HG02973 (cell line): ENCODE data around the gene IRAG1.

ENCODE experiments used
- ATAC-seq: cut with Tn5 transposase; IDR thresholded peaks from one replicate; pipeline ENCODE4 v1.9.1; 2021; ENCODE audit warnings: moderate library complexity; ENCODE audit not compliant: unreplicated experiment

Gene IRAG1

DNA sequence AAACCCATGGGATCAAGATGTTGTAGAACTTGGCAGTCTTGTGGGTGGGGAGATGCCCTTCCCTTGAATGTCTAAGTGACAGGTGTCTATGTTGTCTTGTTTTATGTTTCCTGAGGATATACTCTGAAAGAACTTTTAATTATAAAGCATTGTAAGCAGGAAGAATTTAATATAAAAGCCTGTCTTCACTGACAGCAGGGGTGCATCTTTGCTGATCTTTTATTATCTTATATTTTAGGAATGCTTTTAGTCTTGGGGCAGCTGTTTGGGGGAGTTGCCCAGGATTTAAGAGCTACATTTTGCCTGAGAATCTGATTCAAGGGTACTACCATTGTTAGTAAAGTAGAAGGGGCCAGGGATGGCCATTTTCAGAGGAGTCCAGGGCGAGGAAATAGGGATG lies 43.4 kb downstream of the IRAG1 start:
- no peak for ATAC-seq

DNA sequence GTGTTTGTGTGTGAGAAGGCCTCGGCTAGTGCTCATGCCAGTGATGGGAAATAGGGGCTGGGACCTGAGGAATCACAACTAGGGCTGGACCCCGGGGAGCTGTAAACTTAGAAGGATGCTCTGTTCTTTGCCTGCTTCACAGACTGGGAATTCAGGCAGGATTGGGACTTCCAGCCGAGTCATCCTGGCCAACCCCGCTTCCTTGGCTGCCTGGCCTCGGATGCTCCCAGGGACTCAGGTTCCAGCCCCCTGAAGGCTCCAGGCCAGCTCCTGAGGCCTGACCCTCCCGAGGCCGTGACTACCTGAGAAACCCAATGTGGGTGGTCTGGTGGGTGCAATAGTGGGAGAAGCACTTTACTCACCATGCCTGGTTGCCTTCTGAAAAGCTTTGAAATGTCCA lies 44.7 kb downstream of the IRAG1 start:
- ATAC-seq = no peak

DNA sequence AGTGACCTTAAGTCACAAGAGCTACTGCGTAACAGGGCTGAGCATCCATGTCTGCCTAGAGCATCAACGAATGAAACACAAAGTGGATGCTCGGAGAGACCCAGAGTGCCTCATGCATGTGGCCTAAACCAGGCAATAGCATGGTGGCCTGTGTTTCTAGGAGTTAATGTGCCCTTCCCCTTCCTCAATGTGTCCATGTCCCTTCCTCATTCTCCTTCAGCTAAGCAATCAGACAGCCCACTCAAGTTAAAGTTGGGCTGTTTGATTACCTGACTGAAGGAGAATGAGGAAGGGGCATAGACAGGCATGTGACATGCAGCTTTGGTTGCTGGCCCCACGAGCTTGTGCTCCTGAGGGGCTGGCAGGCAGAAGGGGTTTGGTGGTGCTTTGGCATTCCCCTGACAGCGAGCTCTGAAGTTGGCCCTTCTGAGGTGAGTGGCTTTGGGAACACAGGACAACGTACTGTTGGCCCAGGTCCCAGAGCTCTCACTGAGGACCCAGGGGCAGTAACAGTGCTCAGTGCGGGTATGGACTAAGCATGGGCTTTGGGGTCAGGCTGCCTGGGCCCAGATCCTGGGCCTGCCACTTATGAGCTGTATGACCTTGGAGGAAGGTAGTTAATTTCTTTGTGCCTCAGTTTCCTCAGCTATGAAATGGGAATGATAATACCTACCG lies 46.7 kb downstream of the IRAG1 start:
- no peak for ATAC-seq

DNA sequence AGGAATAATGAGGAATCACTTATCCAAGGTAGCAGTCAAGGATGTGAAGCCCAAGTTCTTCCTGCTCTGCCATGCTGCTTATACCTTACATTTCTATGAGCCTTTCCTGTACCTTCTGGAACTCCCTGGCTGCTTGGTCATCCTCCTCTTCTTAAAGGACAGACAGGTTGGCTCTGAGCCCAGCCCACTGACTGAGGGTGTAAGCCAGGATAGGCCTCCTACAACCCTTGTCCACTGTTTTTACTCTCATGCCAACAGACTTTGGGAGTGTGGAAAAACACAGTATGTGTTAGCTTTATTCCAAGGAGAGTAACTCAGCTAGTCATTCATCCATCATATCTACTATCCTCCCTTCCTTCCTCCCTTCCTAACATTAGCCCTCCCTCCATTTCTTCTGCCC lies 47.5 kb downstream of the IRAG1 start:
- no peak for ATAC-seq

DNA sequence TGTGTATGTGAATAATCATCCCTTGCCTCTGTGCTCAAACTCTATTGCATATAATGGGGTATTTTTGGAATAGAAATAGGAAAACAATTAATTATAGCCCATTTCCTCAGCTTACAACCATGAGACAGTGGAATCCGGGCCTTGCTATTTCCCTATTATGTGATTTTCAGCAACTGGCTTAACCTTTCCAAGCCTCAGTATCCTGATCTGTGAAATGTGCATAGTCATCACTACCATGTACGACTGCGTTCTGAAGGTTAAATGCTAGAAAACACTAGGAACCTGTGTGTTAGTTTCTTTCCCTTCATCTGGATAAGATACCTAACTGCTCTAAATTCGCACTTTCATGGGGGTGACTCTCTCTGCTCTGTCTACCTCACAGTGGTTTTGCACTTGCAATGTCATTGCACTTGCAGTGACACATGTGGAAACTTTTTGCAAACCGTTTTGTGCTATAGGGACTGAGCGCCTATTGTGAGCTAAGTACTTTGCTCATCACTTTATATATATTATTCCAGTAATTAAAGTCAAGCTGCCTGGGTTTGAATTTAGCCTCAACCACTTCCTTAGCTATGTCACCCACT lies 48.3 kb downstream of the IRAG1 start:
- ATAC-seq = no peak
